HT-29 (cell line): ENCODE data around the gene HDAC11. TPM values are rescaled to one million over a fixed set of nuclear protein-coding genes. Genes with fewer than 3 reads are reported as not detected.
"Not testable (repeated sequence)": the region's sequence is repeated elsewhere in the genome, so short reads cannot be mapped to it uniquely, and the experiment has no call there.

Experiments
- DNase-seq: peaks from one replicate; pipeline ENCODE4 v3.0.0-alpha.2; 2015; ENCODE audit warnings: low spot score
- total RNA-seq: library from RNA; depleted of rRNA; stranded (reverse); fragments of >200 nt; shearing (Covaris generic); gene quantifications from 2 replicates; pipeline ENCODE4 v1.2.3, GENCODE V29; 2014

HDAC11 gene
- total RNA-seq, 1 experiment from 2014 or later, result 10.5 TPM

GRCh38 chr3:13492976-13493866, 13.1 kb downstream of the HDAC11 start:
- no peak for DNase-seq

GRCh38 chr3:13493867-13494441, 13.8 kb downstream of the HDAC11 start:
- no peak for DNase-seq

DNA sequence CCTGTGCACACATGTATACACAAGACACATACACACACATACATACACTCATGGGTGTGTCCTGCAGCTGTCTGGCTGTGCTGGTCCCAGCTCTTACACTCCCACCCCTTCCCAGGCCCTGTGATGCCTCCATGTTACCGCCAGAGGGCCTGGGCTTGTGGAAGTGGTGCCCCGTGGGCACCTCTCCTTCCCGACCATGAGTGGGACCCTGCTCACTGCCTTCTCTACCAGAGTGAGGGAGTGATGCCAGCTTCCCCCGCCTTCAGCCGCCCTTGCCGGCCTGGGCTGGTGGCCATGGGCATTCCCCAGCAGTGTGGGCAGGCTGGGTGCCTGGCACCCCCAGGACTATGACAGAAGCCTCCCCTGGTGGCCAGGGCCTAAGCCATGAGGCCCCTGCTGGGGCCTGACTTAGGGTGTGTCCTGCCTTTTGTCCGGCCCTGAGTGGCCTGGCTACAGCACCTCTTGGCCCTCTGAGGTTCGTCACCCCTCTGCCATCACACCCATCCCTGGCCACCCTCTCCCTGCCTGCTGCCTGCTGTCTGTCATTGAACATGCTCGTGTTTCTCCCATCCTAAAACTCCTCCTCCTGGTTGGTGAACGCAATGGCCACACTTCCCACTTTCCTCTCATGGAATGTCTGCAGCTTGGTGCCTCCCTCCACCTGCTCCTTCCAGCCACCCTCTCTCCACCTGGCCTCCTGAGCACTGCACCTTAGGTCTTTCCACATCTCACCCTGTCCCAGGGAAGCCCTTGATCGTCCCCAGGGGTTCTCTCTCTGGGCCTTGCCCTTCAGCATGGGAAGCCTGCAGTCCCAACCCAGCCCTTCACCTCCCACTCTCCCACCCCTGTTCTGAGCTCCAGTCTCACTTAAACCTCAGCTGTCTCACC, 14.6 kb downstream of the HDAC11 start:
- peak; percentile 50 for DNase-seq

GRCh38 chr3:13495351-13495813, 15.3 kb downstream of the HDAC11 start:
- no peak for DNase-seq

GRCh38 chr3:13495921-13496723, 16.0 kb downstream of the HDAC11 start:
- peak; percentile 73 for DNase-seq

DNA sequence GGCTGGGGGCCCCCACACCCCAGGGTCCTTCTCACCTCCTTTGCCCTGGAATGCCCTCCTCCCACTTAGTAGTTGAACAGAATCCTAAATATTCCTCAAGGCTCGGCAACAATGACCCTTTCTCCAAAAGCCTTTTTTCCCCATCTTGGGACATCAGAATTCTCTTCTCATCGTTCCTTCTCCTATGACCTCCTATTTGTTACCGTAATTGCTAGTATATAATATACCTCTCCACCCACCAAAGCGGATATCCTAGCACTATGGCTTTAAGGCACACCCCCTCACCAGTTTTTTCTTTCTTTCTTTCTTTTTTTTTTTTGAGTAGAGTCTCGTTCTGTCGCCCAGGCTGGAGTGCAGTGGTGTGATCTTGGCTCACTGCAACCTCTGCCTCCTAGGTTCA, 16.8 kb downstream of the HDAC11 start:
- DNase-seq, result no peak

DNA sequence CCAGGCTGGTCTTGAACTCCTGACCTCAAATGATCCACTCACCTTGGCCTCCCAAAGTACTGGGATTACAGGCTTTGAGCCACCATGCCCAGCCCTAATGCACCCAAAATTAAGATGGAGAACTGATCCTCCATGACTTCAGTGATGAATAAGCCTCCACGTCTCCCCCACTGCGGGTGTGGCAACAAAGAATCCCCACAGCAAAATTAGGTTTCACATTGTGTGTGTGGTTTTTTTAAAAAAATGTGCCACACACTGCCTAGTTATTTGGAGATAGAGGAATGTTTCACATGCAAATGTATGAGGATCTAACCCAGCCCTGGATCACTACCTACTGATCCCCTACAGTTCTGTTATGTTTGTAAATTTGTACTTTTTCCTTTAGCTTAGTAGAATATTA, 17.3 kb downstream of the HDAC11 start:
- DNase-seq, result no peak

- no peak for DNase-seq
Observed at GRCh38 chr3:13498354-13499060, 18.4 kb downstream of the HDAC11 start.

DNA sequence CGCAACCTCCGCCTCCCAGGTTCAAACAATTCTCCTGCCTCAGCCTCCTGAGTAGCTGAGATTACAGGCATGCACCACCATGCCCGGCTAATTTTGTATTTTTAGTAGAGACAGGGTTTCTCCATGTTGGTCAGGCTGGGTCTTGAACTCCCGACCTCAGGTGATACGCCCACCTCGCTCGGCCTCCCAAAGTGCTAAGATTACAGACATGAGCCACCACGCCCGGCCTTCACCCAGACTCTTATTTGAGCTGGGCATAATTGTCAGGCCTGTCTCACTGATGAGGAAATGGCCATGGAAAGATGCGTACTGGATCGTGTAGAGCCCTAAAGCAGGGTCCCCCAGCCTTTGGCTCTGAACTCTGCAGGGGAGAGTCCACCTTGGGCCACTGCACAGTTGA, 19.1 kb downstream of the HDAC11 start:
- not testable (repeated sequence) for DNase-seq

- peak; percentile 38 for DNase-seq
Observed at GRCh38 chr3:13500133-13500885, 20.2 kb downstream of the HDAC11 start.

DNA sequence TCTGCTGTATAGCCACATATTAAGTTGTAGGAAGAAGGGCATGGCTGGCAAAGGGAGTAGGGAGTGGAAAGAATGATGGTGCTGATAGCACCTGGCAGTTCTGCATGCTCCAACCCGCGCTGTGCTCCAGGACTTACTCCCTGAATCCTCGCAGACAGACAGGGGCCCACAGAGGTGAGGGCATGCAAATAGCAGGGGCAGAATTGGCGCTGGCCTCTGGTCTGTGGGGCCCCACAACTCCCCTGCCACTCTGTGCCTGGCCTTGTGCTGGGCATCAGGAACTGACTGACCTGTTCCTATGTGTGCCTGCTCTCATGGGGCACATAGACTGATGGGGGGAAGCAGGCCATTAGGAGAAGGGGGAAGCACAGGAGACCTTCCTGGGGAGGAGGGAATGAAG, 20.9 kb downstream of the HDAC11 start:
- DNase-seq, result no peak

DNA sequence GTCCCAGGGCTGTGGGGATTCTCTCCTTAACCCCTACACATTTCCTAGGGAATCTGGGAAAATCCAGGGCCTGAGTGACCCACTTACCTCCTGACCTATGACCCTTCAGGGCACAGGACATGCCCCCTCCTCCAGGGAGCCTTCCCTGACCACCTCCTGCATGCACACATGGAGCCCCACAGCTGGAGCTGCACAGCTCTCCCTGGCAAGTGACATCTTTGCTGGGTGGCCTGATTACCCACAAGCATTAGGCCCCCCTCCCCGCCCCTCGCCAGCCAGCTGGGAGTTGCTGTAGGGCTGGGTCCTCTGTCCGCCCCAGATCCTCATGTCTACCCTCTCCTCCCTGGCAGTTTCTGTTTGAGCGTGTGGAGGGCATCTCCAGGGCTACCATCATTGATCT, 21.4 kb downstream of the HDAC11 start:
- DNase-seq, result no peak

DNA sequence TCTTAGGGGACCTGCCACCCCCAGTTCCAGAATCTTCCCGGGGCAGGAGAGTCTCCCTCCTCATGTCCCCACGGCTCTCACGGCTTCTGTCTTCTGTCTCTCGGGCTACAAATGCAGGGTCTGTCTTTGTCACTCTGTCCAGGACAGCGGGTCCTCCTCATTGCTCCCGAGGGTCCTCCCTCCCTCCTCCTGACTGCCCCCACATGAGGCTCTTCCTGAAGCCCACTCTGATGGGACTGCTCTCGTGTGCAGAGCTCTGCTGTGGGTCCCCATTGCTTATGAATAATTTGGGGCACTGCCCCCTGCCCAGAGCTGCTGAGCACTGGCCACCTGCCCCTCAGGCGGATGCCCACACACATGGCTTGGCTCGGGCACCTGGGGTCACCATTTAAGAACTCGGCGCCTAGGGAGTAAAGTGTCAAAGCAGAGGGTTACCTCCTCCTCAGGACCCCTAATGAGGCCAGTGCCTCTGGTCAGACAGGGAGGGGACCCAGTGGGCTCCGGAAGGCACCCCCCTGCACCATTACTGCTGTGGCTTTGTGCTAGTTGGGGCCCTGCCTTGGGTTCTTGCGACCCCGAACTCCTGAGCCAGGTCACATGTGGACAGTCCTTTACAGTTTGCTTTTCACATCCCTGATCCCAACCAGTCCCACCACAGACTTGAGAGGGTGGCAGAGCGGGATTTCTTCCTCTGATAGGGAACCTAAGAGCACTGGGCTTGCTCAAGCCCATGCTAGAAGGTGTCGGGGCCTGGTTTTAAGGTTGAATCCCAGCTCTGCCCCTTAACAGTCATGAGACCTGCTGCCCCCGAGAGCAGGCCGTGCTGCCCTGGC, 22.1 kb downstream of the HDAC11 start:
- no peak for DNase-seq

- no peak for DNase-seq
Observed at GRCh38 chr3:13502791-13503060, 22.6 kb downstream of the HDAC11 start.

GRCh38 chr3:13504161-13504831, 24.2 kb downstream of the HDAC11 start:
- no peak for DNase-seq

- no peak for DNase-seq
Observed at GRCh38 chr3:13505147-13506130, 25.3 kb downstream of the HDAC11 start.

DNA sequence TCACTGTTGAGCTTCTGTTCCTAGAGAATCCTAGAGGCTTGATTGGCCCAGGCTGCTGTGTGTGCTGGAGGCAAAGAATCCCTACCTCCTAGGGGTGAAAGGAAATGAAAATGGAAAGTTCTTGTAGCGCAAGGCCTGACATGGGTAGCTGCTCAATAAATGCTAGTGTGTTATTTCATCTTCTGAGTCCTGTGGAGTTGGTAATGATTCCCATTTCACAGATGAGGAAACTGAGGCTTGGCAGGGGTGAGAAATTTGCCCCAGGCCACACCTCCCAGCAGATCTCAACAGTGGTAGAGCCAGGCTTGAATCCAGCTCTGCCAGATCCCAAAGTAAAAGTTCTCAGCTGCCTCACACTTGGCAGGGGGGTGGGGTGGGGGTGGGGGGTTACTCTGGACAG, 26.1 kb downstream of the HDAC11 start:
- DNase-seq, result no peak
